Gastrocnemius medialis (tissue), 4 donors: ENCODE measurements around the gene ALK. TPM values are rescaled to one million over a fixed set of nuclear protein-coding genes. Genes with fewer than 3 reads are reported as not detected.

ENCODE experiments used
- ATAC-seq, 2 donors: fragments of 150-250 bp; one replicate each; pipeline ENCODE4 v1.9.1; 2016
- DNase-seq, 2 donors: peaks; one replicate each; pipeline ENCODE4 v3.0.0-alpha.2; 2019
- H3K27ac ChIP-seq, 4 donors: fragments of 200-600 bp; sonication (generic); 1 replicate in 1 of 4; 2 replicates in 3 of 4; pipeline ENCODE4 v1.5.1; 2016 to 2018; ENCODE audit warnings: mild to moderate bottlenecking in 2 of 4, moderate library complexity in 1 of 4
- H3K27me3 ChIP-seq, 3 donors: fragments of 200-600 bp; sonication (generic) in 2 of 3; 1 replicate in 1 of 3; 2 replicates in 2 of 3; pipeline versions ENCODE4 v1.5.1 to v1.6.0; 2016 to 2019; ENCODE audit warnings: mild to moderate bottlenecking in 1 of 3, moderate library complexity in 1 of 3
- H3K36me3 ChIP-seq, 2 donors: fragments of 200-600 bp; sonication (generic) in 1 of 2; one replicate each; pipeline ENCODE4 v1.5.1; 2017 to 2018
- H3K4me1 ChIP-seq, 2 donors: fragments of 200-600 bp; sonication (generic) in 1 of 2; one replicate each; pipeline ENCODE4 v1.5.1; 2016 to 2017; ENCODE audit warnings: mild to moderate bottlenecking in 2 of 2
- H3K4me3 ChIP-seq, 4 donors: fragments of 200-600 bp; sonication (generic) in 3 of 4; 1 replicate in 1 of 4; 2 replicates in 3 of 4; pipeline ENCODE4 v1.5.1; 2016 to 2019; ENCODE audit warnings: mild to moderate bottlenecking in 2 of 4
- H3K9me3 ChIP-seq, 3 donors: fragments of 200-600 bp; sonication (generic) in 2 of 3; 1 replicate in 1 of 3; 2 replicates in 2 of 3; pipeline ENCODE4 v1.5.1; 2016 to 2019
- POLR2A ChIP-seq, 2 donors: fragments of 450-650 bp; IDR thresholded peaks; one replicate each; pipeline ENCODE4 v1.6.1; 2017; ENCODE audit warnings: antibody characterized with exemption in 2 of 2, mild to moderate bottlenecking in 2 of 2, moderate library complexity in 2 of 2
- in situ Hi-C, 4 donors: fragments of 200-750 bp; cut with MboI; loops; one replicate each; pipeline versions ENCODE4 v1.15.0 to v1.8.0; 2017; ENCODE audit warnings: low sequenced_read_pairs in 4 of 4
- intact Hi-C: fragments of 100-400 bp; cut with DNase I; formaldehyde crosslinking; loops from one replicate; pipeline ENCODE4 v1.15.1; 2023; ENCODE audit warnings: low total_unique reads
- total RNA-seq, 4 donors: library from RNA; depleted of rRNA; stranded (reverse); fragments of >200 nt; gene quantifications; one replicate each; pipeline versions ENCODE4 v1.1.0 to v1.2.3, GENCODE V29; 2016
- TF ChIP-seq, protein P1 (sequence below), 5 experiments: fragments of 450-650 bp in 3 of 5; fragments of 200-600 bp in 2 of 5; sonication (generic) in 2 of 5; IDR thresholded peaks in 4 of 5; conservative IDR thresholded peaks in 1 of 5; 1 replicate in 4 of 5; 2 replicates in 1 of 5; pipeline ENCODE4 v1.5.1; 2016 to 2019; ENCODE audit warnings: antibody characterized with exemption in 5 of 5, mild to moderate bottlenecking in 3 of 5, moderate library complexity in 3 of 5

The ALK gene
- total RNA-seq, 4 donors from 2014 or later, result not detected

DNA sequence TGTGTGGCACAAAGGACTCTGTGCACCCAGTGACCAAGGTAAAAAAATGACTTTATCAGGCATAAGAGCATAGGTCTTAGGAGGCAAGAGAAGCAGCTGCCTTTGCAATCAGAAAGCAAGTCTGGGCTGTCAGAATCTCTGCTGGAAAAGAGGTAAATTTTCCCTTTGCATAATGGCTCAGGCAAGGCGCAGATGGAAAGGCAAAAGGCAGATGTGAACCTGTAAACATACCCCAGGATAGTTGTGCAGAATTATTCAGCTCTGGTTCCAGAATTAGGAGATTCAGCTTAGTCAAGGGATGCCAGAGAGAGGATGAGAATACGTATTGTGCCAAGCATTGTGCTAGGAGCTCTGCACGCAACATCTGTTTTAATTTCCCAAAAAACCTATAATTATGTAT is 547.5 kb downstream of the ALK start:
- TF ChIP-seq, protein P1, sequence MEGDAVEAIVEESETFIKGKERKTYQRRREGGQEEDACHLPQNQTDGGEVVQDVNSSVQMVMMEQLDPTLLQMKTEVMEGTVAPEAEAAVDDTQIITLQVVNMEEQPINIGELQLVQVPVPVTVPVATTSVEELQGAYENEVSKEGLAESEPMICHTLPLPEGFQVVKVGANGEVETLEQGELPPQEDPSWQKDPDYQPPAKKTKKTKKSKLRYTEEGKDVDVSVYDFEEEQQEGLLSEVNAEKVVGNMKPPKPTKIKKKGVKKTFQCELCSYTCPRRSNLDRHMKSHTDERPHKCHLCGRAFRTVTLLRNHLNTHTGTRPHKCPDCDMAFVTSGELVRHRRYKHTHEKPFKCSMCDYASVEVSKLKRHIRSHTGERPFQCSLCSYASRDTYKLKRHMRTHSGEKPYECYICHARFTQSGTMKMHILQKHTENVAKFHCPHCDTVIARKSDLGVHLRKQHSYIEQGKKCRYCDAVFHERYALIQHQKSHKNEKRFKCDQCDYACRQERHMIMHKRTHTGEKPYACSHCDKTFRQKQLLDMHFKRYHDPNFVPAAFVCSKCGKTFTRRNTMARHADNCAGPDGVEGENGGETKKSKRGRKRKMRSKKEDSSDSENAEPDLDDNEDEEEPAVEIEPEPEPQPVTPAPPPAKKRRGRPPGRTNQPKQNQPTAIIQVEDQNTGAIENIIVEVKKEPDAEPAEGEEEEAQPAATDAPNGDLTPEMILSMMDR (IDR thresholded peaks at IDR 0.05 in 4 of 5, conservative IDR thresholded peaks at IDR 0.05 in 1 of 5), result no peak
- TF ChIP-seq POLR2A (IDR thresholded peaks at IDR 0.05), result no peak
- in situ Hi-C loops (no loop called here), intact Hi-C loops (no loop called here)
- no peaks in the 10 kb centered on the region for H3K4me1 ChIP-seq
- no peak overlapping the region for H3K4me3 ChIP-seq
- no peak for DNase-seq
- H3K27ac ChIP-seq, result no peak overlapping the region
- no peak for ATAC-seq
- no peaks in the 10 kb centered on the region for H3K9me3 ChIP-seq
- no peaks in the 10 kb centered on the region for H3K36me3 ChIP-seq
- no peaks in the 10 kb centered on the region for H3K27me3 ChIP-seq

DNA sequence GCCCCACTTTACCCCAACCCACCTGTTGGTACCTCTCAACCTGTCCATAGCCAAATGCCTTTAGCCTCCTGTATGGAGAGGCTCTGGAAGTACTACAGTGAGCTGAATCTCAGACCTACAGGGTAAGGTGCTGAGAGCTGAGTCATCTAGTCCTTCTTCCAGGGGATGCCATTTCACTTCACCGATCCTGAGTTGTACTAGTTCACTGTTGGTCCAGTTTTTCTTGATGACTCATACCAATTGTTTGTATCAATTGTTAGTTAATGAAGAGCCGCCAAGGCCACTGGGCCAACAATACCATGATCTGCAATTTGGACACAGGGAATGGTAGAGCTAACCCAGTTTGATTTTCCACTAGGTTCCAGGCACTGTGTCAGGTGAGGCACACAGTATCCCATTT is 549.2 kb downstream of the ALK start:
- H3K27me3 ChIP-seq, result no peaks in the 10 kb centered on the region
- DNase-seq (no peak), ATAC-seq (no peak)
- in situ Hi-C loops, result no loop called here
- no peaks in the 10 kb centered on the region for H3K9me3 ChIP-seq
- H3K36me3 ChIP-seq, result no peaks in the 10 kb centered on the region
- intact Hi-C loops, result no loop called here
- TF ChIP-seq, protein P1 (IDR thresholded peaks at IDR 0.05 in 4 of 5, conservative IDR thresholded peaks at IDR 0.05 in 1 of 5), result no peak
- no peak for TF ChIP-seq POLR2A (IDR thresholded peaks at IDR 0.05)
- no peak overlapping the region for H3K27ac ChIP-seq
- H3K4me1 ChIP-seq, result no peaks in the 10 kb centered on the region
- no peak overlapping the region for H3K4me3 ChIP-seq

DNA sequence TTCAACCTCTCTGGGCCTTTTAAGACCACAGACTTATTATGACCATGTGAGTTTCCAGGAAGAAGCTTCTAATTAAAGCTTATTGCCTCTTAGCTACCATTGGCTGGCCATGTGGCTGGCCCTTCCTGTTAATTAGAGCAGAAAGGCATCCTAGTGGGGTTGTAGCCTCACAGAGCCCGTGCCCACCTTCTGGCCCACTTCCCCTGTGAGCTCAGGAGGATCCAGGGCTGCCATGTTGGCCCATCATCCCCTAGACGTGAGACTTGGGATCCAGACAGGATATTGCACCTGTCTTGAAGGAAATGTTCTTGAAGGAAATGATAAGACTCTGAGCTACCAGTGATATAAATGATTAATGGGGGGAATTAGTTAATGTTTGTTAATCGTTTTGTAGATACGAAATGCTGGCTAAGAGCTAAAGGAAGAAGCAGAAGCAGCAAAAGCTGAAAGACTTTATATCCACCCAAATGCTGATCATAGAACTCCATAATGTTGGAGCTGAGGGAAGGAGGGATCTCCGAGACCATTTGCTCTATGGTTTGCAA is 550.7 kb downstream of the ALK start:
- no peak for DNase-seq
- TF ChIP-seq, protein P1 (IDR thresholded peaks at IDR 0.05 in 4 of 5, conservative IDR thresholded peaks at IDR 0.05 in 1 of 5), result no peak
- TF ChIP-seq POLR2A (IDR thresholded peaks at IDR 0.05), result no peak
- in situ Hi-C loops (no loop called here), intact Hi-C loops (no loop called here)
- no peak overlapping the region for H3K27ac ChIP-seq
- no peaks in the 10 kb centered on the region for H3K4me1 ChIP-seq
- H3K9me3 ChIP-seq, result no peaks in the 10 kb centered on the region
- ATAC-seq, result no peak
- no peak overlapping the region for H3K4me3 ChIP-seq
- H3K27me3 ChIP-seq, result no peaks in the 10 kb centered on the region
- H3K36me3 ChIP-seq, result no peaks in the 10 kb centered on the region

DNA sequence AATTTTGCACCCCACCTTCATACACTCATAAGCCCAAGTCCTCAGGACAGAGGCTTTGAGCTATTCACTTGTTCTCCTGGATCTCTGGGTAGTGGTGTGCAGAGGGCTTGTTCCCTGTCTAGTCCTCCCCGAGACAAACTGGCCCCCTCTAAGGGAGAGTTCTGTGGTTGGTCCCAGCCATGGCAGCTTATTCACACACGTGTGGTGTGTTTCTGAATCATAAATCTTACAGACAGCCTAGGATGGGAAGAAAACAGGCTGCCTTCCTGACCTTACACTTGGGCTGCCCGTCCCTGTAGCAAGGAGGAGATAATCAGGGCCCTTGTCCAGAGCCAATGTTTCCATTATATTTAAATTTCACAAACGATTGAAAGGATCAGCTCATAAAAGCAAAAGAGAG is 551.2 kb downstream of the ALK start:
- TF ChIP-seq, protein P1 (IDR thresholded peaks at IDR 0.05 in 4 of 5, conservative IDR thresholded peaks at IDR 0.05 in 1 of 5), result no peak
- no peak for TF ChIP-seq POLR2A (IDR thresholded peaks at IDR 0.05)
- intact Hi-C loops, result no loop called here
- Histone ChIP-seq H3K4me1 (no peaks in the 10 kb centered on the region), H3K27ac (no peak overlapping the region), H3K36me3 (no peaks in the 10 kb centered on the region), H3K4me3 (no peak overlapping the region), H3K9me3 (no peaks in the 10 kb centered on the region), H3K27me3 (no peaks in the 10 kb centered on the region)
- DNase-seq (no peak), ATAC-seq (no peak)
- in situ Hi-C loops, result no loop called here

DNA sequence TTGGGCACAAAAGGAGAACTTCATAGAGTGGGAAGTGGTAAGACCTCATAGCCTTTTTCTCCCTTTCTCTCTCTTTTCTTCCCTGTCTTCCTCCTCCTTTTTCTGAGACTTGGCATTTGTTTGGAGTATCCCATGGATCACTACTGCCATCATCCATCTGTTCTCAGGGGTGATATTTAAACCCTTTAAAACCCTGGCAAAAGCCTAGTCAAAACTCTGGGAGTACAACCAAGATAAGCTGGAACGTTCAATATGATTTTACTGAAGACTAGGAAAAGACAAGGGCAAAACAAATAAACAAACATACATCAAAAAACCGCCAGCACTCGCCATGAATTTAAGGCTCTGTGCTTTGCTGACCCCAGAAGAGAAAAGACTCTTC is 552.7 kb downstream of the ALK start:
- ATAC-seq, result no peak
- H3K4me1 ChIP-seq, result no peaks in the 10 kb centered on the region
- in situ Hi-C loops, result no loop called here
- no peaks in the 10 kb centered on the region for H3K9me3 ChIP-seq
- H3K4me3 ChIP-seq, result no peak overlapping the region
- TF ChIP-seq, protein P1 (IDR thresholded peaks at IDR 0.05 in 4 of 5, conservative IDR thresholded peaks at IDR 0.05 in 1 of 5), result no peak
- no peak for TF ChIP-seq POLR2A (IDR thresholded peaks at IDR 0.05)
- no peak for DNase-seq
- intact Hi-C loops, result no loop called here
- no peaks in the 10 kb centered on the region for H3K36me3 ChIP-seq
- H3K27ac ChIP-seq, result no peak overlapping the region
- H3K27me3 ChIP-seq, result no peaks in the 10 kb centered on the region
